GM21515 (cell line): ENCODE data around the gene SPHK2.
A peak's percentile ranks its signal among the peaks of the same experiment; 100 is the strongest.

Source experiments
- ATAC-seq: cut with Tn5 transposase; IDR thresholded peaks from one replicate; pipeline ENCODE4 v1.9.1; 2021; ENCODE audit not compliant: unreplicated experiment

SPHK2 gene

DNA sequence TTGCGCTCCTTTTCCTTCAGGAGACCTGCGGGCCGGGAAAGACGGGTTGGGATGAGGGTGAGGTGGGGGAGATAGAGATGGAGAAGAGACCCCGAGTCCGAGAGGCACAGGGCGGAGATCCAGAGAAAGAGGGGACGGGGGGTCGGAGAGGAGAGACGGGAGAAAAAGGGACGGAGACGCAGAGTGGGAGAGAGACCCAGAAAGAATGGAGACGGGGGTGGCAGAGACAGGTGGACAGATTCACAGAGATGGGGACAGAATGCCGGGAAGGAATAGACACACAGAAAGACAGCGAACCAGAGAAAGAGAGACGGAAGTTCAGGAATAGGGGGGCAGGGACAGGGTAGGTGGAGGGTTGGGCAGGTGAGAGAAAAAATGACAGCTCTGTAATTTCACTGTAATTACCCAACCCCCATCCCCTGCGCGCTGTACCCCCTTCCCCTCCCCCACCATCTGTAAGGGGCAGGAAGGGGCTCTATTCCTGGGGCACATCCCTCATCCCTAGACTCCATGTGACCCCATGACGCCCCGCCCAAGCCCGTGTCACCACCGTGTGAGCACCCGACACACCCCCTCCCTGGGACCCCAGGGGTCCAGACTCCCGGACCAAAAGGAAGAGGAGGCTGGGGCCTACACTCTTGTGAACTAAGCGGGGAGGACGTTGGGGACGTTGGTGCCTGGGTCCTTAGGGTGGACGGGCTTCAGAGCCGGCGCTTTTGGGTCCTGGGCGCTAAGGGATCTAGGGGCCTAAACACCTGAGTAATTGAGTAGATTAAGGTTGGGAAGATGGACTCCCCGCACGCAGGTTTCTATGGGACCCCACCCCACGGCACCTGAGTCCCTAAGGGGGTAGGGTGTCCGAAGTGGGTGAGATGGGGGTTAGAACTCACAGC lies 16.9 kb downstream of the SPHK2 start:
- ATAC-seq, result no peak

DNA sequence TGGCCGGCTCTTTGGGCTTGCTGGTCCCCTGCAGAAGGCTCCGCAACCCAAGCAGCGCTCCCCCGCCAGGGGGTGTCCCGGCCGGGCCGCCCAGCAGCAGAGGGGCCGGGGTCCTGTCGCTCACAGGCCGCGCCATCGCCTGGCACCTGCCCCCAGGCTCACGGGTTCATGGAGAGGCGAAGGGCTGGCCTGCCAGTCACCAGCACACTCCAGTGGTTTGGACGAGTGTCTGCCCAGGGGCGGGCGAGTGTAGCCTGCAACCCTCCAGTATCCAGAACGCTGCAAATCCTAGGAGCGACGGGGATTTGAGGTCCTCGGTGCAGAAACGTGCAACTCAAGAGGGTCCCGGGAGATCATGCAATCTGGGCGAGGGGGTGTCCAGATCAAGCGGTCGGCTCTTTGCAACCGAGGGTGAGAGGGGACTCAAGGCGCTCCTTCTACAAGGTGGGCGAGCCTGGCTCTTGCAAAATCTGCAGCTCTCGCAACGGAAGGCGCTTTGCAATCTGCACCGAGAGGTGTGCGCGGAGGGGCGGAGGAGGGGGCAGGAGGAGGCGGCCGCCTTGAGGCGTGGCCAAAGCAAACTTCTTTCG lies 17.6 kb downstream of the SPHK2 start, which contains the start of gene DBP:
TSS of gene DBP (minus strand) at position 521 of the 590 bp plus-strand sequence. CDS start at position 136, 385 bp downstream.
- no peak for ATAC-seq

DNA sequence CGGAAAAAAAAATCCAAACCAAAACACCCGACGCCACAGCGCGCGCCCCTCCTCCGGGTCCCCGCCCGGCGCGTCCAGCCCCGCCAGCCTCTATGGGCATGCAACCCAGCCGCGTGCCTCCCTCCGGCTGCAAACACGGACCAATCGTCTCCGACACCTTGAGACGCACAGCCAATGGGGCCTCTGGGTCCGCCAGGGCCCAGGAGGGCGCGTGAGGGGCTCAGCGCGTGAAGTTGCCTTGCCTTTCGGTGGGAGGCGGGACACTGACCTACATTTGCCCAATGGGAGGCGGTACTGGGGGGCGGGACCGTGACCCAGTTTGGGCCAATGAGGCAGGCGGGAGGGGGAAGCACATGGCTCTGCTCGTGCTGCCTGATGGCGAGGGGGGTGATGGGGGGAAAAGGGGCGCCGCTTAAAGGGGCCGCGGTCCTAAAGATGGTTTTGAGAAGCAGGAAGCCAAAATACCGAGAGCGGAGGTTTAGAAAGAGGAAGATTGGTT lies 18.2 kb downstream of the SPHK2 start:
- peak; percentile 57 for ATAC-seq

DNA sequence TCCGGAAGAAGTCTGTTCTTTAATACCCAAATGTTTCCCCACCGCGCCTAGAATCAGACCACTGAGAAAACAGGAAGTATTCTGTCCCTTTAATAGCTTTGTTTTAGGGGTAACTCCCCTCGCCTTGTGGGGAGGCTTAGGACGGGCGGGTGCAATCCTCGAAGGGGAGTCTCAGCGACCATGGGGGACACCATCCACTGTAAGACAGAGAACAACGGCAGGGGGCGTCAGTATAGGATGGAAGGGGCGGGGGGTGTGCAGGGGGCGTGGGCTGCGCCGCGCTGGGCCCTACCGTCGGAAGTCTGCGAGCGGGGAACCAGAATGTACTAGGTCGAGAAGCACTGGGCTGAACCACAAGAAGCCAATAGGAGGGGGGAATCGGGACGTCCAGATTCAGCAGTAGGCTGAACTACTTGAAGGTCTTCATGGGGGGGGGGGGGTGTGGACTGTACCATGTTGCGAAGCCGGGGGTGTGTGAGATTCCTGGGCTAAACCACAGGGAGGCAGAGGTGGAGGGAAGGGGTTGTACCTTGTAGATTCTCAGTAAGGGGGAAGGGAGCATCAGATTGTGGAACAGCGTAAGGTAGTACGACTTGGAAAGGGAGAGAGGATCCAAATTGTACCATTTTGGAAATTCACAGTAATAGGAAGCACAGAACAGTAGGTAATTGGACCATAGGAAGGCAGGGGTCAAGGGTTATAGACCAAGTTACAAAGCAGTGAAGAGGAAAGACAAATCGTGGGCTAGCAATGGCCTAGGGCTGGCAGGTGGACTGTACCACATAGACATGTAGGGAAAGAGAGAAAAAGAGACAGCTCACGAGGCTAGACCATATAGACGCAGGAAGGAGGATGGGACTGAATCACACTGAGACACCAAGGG lies 18.9 kb downstream of the SPHK2 start:
- peak; percentile 9 for ATAC-seq

DNA sequence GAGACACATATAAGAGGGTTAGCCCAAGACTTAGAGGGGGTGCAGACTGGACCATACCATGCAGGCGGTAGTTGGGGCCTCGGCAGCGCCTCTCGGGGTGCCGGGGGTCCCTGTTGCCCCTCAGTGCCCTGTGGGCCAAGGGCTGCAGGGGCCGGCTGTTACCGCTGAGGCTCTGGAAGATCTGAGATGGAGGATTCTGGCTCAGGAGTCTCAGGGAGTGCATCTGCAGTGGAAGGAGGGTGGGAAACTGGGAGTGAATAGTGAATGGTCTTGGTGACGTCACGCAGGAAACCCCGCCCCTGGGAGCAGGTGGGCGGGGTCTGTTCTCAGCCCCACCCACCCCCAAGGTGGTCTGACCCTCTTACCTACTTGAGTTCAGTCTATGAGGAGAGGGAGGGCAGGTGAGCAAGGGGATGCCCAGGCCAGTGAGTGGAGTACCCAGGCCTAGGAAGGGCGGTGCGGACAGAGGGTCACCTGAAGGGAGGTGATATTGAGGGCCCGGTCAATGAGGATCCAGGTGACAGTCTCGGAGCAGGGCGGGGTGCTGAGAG lies 19.6 kb downstream of the SPHK2 start:
- ATAC-seq, result no peak

DNA sequence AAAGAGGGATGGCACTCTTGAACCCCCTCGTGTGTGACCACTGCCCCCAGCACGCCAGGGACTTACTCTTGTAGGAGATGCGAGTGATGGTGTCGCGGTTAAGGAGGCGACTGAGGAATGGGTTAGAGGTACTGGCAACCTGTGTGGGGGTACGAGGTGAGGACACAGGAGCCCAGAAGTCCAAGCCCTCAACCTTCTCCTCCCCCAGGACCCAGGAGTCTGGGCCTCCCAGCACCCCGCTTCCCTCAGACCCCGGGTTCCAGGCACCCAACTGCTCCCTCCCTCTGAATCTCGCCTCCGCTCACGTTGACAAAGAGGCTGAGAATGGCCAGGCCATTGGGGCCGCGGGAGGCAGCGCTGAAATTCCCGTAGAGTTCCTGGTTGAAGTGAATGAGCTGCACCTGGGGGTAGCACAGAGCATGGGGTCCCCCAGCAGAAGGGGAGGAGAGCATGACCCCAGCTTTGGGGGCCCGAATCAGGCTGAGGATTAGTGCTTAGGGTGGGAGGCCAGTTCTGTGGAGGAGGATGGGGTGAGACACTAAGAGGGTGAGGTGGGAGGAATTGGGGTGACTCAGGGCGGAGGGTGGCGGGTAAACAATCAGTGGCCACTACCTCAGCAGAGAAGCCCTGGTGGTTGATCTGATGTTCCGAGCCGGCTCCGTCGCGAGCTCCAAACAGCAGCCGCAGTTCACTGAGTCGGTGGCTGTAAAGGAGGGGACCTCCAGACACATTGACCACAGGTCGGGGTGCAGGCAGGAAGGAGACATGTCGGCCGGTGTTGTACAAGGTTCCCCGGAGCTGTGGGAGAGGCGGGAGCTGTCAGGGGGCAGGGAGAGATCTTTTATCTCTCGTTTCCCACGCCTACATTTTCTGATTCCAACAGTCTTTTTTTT lies 20.4 kb downstream of the SPHK2 start:
- no peak for ATAC-seq

DNA sequence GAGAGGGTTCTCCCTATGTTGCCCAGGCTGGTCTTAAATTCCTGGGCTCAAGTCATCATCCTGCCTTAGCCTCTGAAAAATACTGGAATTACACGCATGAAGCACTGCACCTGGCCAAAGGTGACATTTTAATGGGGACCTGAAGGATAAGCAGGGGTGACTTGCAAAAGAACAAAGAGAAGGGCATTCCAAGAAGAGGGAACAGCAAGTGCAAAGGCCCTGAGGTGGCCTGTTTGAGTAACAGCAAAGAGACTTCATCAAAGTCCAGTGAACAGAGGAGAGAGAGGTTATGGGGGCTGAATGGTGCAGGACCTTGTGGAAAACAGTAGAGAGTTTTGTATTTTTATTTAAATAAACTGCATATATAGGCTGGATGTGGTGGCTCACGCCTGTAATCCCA lies 22.5 kb downstream of the SPHK2 start:
- no peak for ATAC-seq

DNA sequence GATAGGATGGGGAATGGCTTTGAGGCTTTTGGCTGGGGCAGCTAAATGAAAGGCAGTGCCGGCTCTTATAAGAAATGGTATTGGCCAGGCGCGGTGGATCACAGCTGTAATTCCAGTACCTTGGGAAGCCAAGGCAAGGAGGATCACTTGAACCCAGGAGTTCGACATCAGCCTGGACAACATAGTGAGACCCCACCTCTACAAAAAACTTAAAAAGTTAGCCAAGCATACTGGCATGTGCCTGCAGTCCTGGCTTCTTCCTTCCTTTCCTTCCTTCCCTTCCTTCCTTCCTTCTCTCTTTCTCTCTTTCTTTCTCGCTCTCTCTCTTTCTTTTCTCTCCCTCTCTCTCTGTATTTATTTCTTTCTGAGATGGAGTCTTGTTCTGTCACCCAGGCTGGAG lies 23.6 kb downstream of the SPHK2 start:
- no peak for ATAC-seq

DNA sequence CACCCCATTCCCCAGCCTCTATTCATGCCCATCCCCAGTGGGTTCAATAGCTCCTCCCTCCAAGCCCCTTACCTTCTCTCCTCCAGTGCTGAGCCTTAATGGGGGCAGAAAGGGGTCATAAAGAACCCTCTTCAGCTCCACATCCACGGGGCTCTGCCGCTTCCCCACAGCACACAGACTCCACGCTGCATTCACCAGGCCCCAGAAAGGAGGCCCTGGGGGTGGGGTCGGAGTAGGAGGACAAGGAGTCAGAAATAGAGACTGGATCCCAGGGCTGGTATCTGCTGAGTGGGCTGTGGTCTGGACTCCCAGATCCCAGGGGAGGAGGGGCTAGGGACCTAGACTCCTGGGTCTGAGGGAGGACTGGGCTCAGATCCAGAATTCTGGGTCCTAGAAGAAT lies 25.0 kb downstream of the SPHK2 start:
- no peak for ATAC-seq

DNA sequence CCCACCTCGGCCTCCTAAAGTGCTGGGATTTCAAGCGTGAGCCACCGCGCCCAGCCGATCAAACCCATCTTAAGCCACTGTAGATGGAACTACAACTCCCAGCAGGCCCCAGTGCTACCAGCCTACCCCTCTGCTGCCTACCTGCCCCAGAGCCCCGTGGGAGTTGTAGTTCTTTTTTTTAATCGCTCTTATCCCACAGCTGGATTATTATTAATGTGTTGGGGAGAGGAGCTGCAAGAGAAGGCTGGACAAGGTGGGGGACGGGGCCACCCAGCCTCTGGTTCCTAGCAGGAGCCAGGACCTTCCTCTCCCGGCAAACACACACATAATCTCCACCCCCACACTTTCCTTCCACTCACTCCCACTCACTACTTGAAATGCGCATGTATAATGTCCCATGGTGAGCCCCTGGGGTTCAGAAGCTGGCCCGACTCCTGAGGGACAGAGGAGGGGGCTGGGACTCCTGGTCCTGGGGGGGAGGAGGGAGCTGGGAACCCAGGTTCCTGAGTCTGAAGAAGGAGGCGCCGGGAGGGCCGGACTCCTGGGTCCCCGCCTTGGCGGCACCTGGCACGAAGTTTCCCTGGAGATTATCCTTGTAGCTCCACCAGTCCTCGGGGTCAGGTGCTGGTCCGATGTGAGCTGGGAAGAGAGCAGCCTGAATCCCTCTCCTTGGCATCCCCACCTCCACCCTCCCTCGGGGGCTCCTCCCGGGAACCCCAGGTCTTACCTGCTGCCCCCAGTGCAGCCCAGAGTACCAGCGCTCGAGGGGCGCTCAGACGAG lies 25.7 kb downstream of the SPHK2 start:
- no peak for ATAC-seq

DNA sequence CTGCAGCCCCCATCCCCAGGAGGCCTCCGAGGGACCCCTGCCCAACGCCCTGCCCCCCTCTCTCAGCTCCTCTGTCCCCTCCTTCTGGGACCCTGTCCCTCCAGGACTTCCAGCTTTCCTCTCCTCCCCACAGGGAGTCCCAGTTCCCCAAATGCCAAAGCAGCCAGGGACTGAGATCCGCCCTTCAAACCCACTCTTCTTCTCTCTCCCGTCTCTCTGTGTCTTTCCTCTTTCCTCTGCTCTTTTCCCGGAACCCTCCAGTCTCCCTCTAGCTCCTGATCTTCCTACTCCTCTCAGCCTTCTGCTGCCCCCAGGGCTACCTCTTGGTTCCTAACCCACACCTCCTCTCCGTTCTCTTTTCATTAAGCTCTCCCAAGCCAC lies 26.3 kb downstream of the SPHK2 start:
- no peak for ATAC-seq

DNA sequence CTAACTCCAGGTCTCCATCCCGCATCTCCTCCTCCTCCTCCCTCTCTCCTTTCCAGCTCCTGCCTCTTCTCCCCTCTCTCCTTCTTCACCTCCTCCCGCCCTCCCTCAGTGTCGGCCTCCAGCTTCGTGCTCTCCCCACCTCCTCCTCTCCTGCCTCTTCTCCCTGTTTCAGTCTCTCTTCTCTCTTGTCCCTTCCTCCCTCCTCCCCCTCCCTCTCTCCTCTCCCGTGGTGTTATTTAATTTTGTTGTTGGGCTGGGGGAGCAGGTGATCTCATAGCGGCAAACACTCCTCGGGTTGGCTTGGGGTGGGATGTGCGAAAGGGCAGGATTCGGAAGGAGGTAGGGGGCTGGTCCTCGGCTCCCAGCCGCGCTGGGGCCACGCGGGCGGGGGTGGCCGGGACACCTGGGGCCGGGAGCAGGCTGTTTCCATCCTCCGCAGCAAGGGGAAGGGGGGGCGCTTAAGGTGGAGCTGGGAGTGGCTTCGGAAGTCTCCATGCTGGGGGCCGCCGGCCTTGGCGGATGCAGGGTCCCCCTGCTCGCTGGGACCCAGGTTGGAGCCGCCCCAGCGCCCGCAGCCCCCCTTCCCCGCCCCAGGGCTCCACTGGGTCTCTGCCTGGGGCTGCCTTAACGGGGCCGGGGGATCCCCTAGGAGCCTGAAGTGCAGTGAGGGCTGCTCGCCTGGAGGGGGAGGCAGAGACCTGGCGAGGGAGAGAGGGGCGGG lies 26.9 kb downstream of the SPHK2 start, which contains the start of gene CA11:
TSS of gene CA11 (minus strand) at position 187 of the 721 bp plus-strand sequence. CDS start 555 bp downstream, outside the sequence.
- ATAC-seq, result peak; percentile 66

DNA sequence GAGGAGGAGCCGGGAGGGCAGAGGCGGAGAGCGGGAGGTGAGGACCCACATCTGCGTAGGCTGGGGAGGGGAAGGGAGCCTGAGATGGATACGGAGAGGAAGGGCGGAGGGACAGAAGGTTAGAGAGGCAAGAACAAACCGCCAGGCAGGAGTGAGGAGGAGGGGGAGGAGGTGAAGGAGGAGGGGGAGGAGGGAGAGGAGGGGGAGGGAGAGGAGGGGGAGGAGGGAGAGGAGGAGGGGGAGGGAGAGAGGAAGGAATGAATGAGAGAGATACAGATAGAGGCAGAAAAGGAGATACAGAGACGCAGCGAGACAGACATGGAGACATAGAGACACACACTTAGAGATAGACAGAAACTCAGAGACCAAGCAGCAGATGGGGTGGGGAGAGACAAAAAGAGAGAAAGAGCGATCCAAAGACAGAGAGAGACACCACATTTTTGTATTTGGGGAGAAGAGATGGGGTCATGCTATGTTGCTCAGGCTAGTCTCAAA lies 27.5 kb downstream of the SPHK2 start:
- ATAC-seq, result no peak

DNA sequence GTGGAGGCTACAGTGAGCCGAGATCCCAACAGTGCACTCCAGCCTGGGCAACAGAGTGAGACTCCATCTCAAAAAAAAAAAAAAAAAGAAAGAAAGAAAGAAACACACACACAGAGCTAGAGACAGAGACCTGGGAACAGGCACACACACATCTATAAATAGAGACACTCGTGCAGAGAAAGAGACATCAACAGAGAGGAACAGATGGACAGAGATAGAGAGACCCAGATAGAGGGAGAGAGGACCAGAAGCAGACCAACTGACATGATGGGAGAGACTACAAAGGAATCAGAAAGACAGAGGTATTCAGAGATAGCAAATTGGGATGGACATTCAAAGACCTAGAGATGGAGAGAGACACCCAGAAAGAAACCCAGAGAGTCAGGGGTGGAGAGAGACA lies 28.8 kb downstream of the SPHK2 start:
- no peak for ATAC-seq

DNA sequence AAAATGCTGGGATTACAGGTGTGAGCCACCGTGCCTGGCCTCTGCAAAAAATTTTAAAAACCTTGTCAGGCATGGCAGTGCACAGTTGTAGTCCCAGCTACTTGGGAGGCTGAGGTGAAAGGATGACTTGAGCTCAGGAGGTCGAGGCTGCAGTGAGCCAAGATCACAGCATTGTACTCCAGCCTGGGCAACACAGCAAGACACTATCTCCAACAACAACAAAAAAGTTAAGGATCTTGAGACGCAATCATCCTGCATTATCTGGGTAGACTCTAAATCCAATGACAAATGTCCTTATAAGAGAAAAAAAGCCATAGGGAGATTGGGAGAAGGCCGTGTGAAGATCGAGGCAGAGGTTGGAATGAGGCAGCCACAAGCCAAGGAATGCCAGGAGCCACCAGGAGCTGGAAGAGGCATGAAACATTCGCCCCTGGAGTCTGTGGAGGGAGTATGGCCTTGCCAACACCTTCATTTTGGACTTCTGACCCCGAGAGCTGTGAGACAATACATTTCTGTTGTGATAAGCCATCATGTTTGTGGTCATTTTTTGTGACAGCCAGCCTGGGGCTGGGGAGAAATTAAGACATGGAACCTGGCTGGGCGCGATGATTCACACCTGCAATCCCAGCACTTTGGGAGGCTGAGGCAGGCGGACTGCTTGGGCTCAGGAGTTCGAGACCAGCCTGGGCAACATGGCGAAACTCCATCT lies 31.8 kb downstream of the SPHK2 start:
- ATAC-seq, result no peak

DNA sequence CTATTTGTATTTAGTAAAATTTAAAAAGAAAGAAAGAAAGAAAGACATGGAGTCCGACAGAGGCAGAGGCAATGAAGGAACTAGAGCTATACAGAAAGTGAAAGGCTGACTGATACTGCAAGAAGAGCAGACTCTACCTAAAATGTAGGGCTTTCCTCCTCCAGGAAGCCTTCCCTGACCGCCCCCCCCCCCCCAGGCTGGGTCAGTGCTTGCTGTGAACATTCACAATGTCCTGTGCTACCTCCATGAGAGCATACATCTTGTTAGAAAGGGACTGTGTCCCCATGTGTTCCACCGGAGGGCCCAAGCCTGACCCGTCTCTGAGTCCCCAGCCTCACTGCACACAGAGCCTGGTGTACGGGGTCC lies 32.4 kb downstream of the SPHK2 start:
- no peak for ATAC-seq

DNA sequence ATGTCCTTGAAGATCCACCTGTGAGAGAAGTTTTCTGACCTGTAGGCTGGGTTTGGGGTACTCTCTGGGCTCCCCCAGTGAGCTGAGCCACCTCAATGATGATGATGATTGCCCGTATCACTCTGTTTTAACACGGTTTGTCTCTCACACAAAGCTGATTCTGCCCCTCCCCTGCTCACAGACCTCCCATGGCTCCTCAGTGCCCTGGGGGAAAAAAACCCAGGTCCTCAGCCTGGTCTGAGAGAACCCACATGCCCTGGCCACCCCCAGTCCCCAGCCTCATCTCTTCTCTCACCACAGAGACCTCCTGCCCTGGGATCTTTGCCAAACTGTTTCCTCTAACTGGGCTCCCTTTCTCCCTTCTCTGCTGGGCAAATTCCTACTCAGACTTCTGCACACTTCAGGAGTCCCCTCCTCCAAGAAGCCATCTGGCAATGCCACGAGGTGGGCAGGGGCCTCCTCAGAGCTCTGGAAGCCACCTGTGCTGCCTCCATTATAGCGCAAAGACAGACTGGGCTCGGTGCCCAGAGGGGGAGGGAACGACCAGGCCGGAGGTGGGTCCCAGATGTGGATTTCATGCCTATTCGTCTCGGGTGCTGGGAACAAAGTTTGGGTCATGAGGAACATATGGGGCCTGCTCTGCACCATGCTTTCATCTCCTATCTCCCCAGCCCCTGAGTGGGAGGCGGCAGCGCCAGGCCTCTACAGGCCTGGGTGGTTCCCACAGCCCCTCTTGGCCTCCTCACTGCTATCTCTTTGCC lies 35.2 kb downstream of the SPHK2 start:
- no peak for ATAC-seq
